Fibroblast of mammary gland (primary cell): ENCODE results near the gene ST6GALNAC2.
A peak's percentile ranks its signal among the peaks of the same experiment; 100 is the strongest.
"Not testable (repeated sequence)": the region's sequence is repeated elsewhere in the genome, so short reads cannot be mapped to it uniquely, and the experiment has no call there.

Experiments
- DNase-seq: peaks from one replicate; pipeline ENCODE4 v3.0.0-alpha.2; 2010; ENCODE audit warnings: low read depth
- H3K4me3 ChIP-seq: 2 replicates; pipeline ENCODE4 v1.5.1; 2011; ENCODE audit warnings: low read depth, mild to moderate bottlenecking, low read length, moderate library complexity; ENCODE audit not compliant: control insufficient read depth
- TF ChIP-seq, protein P1 (sequence below): conservative IDR thresholded peaks from 2 replicates; pipeline ENCODE4 v1.5.1; 2011; ENCODE audit warnings: low read depth, low read length, inconsistent platforms; ENCODE audit not compliant: control insufficient read depth, insufficient read depth

ST6GALNAC2 gene

GRCh38 chr17:76524598-76525512, 60.8 kb downstream of the ST6GALNAC2 start:
- TF ChIP-seq, protein P1, sequence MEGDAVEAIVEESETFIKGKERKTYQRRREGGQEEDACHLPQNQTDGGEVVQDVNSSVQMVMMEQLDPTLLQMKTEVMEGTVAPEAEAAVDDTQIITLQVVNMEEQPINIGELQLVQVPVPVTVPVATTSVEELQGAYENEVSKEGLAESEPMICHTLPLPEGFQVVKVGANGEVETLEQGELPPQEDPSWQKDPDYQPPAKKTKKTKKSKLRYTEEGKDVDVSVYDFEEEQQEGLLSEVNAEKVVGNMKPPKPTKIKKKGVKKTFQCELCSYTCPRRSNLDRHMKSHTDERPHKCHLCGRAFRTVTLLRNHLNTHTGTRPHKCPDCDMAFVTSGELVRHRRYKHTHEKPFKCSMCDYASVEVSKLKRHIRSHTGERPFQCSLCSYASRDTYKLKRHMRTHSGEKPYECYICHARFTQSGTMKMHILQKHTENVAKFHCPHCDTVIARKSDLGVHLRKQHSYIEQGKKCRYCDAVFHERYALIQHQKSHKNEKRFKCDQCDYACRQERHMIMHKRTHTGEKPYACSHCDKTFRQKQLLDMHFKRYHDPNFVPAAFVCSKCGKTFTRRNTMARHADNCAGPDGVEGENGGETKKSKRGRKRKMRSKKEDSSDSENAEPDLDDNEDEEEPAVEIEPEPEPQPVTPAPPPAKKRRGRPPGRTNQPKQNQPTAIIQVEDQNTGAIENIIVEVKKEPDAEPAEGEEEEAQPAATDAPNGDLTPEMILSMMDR, result no peak
- peak; percentile 77 for DNase-seq
- H3K4me3 ChIP-seq, result no peak overlapping the region

GRCh38 chr17:76523084-76524037, 62.3 kb downstream of the ST6GALNAC2 start:
- H3K4me3 ChIP-seq, result no peak overlapping the region
- TF ChIP-seq, protein P1, result peak; percentile 91
- peak; percentile 57 for DNase-seq

GRCh38 chr17:76521683-76522082, 64.0 kb downstream of the ST6GALNAC2 start:
- not testable (repeated sequence) for H3K4me3 ChIP-seq, DNase-seq

DNA sequence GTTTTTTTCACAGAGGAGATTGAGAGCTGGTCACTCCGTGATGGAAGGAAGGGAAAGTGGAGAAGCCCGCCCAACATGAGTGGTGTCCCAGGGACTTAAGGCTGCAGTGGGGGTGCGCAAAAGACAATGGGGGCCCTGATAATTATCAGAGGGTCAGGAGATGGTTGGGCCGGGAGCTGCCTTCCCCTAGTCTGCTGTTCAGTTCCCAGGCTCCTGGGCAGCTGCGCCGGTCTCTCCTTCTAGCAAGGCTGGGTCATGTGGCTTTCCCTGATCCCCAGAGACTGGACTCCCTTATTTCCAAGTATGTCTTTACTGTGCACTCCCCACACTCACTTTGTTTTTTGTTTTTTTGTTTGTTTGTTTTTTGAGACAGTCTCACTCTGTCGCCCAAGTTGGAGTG, 64.4 kb downstream of the ST6GALNAC2 start:
- no peak for DNase-seq
- TF ChIP-seq, protein P1, result no peak
- H3K4me3 ChIP-seq, result no peak overlapping the region

- H3K4me3 ChIP-seq, result no peak overlapping the region
- TF ChIP-seq, protein P1, result no peak
- no peak for DNase-seq
Measured at GRCh38 chr17:76519048-76519966, 66.4 kb downstream of the ST6GALNAC2 start.

DNA sequence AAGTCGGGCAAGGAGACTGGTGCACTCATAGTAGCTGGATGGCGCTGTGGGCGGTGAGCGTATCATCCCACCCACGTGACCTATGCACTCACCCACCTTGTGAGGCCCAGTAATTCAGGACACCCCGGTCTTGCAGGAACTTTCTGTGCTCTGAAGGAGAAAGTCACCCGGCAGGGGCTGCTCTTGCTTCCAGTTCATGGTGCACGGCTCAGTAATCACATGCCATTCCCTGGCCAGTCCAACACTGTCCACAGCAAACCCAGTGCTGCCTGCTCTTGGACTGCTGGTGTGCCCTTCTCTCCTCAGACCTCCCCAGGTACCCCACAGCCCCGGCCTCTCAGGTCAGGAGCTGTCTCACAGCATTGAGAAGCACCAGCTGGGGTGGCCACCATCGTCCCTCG, 68.0 kb downstream of the ST6GALNAC2 start:
- DNase-seq, result no peak
- TF ChIP-seq, protein P1, result no peak
- H3K4me3 ChIP-seq, result no peak overlapping the region
